Ishikawa (cell line): ENCODE measurements around the gene ITGA5.

Experiments used
- CREB1 ChIP-seq: IDR thresholded peaks from 2 replicates; pipeline ENCODE4 v1.6.1; 2012; ENCODE audit warnings: low read depth
- EP300 ChIP-seq: IDR thresholded peaks from 2 replicates; pipeline ENCODE4 v1.6.1; 2012; ENCODE audit warnings: borderline replicate concordance
- MAX ChIP-seq: IDR thresholded peaks from 2 replicates; pipeline ENCODE4 v1.6.1; 2012
- RAD21 ChIP-seq: IDR thresholded peaks from 2 replicates; pipeline ENCODE4 v1.6.1; 2012; ENCODE audit warnings: low read depth
- TAF1 ChIP-seq: IDR thresholded peaks from 2 replicates; pipeline ENCODE4 v1.6.1; 2012; ENCODE audit warnings: low read depth, mild to moderate bottlenecking
- TCF12 ChIP-seq: IDR thresholded peaks from 2 replicates; pipeline ENCODE4 v1.6.1; 2012; ENCODE audit warnings: low read depth
- TEAD4 ChIP-seq: IDR thresholded peaks from 2 replicates; pipeline ENCODE4 v1.6.1; 2012
- ZBTB7A ChIP-seq: IDR thresholded peaks from 2 replicates; pipeline ENCODE4 v1.6.1; 2012; ENCODE audit warnings: low read depth

DNA sequence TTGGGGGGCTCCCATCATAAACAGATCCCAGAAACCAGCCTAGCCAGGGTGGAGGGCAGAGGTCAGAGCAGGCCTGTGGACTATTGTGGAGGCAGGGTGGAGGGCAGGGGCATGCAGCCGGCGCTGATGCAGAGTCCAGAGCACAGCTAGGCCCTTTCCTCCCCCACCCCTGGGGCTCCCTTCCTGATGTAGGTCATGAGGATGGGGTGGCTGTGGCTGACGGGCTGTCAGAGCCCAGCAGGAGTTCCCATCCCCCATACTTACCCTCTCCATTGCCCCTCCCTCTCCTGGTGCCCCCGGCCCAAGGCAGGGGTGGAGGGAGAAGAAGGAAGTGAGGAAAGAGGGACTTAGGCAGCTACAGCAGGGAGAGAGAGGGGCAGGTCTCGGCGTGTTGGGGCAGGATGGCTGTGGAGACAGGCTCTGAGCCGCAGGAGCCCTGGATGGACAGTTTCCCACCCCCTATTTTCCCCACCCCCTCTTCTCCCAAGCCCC, 28.8 kb downstream of the ITGA5 start:
- no peak for TF ChIP-seq EP300
- no peak for TF ChIP-seq MAX
- no peak for TF ChIP-seq TAF1
- TF ChIP-seq TEAD4 = no peak
- no peak for TF ChIP-seq TCF12
- no peak for TF ChIP-seq ZBTB7A
- no peak for TF ChIP-seq RAD21
- no peak for TF ChIP-seq CREB1
